Glutamatergic neuron (in vitro differentiated cells): ENCODE data around the gene SLC2A14. TPM values are rescaled to one million over a fixed set of nuclear protein-coding genes. Genes with fewer than 3 reads are reported as not detected.
A peak's percentile ranks its signal among the peaks of the same experiment; 100 is the strongest.
"Not testable (repeated sequence)": the region's sequence is repeated elsewhere in the genome, so short reads cannot be mapped to it uniquely, and the experiment has no call there.

Experiments
- DNase-seq: peaks from one replicate; pipeline ENCODE4 v3.0.0; 2022
- H3K27ac Mint-ChIP-seq: one replicate; pipeline ENCODE4 v1.8.0; 2020; ENCODE audit warnings: mild to moderate bottlenecking, mixed read lengths, inconsistent platforms; ENCODE audit not compliant: unreplicated experiment
- H3K27me3 Mint-ChIP-seq: one replicate; pipeline ENCODE4 v1.8.0; 2020; ENCODE audit warnings: mild to moderate bottlenecking, moderate library complexity, mixed read lengths, inconsistent platforms; ENCODE audit not compliant: unreplicated experiment
- H3K36me3 Mint-ChIP-seq: one replicate; pipeline ENCODE4 v1.8.0; 2020; ENCODE audit warnings: mild to moderate bottlenecking, mixed read lengths, inconsistent platforms; ENCODE audit not compliant: unreplicated experiment
- H3K4me1 Mint-ChIP-seq: one replicate; pipeline ENCODE4 v1.8.0; 2020; ENCODE audit warnings: mild to moderate bottlenecking, low read depth, mixed read lengths, inconsistent platforms; ENCODE audit not compliant: unreplicated experiment
- H3K4me3 Mint-ChIP-seq: one replicate; pipeline ENCODE4 v1.8.0; 2020; ENCODE audit warnings: mild to moderate bottlenecking, mixed read lengths, inconsistent platforms; ENCODE audit not compliant: unreplicated experiment
- H3K9me3 Mint-ChIP-seq: one replicate; pipeline ENCODE4 v1.8.0; 2020; ENCODE audit warnings: mild to moderate bottlenecking, moderate library complexity, mixed read lengths, inconsistent platforms; ENCODE audit not compliant: unreplicated experiment
- total RNA-seq: library from RNA; stranded (reverse); fragmentation: NEBNext Ultra II Directional; extraction: Animal tissue kit (Norgen Biotek cat#: 25700); gene quantifications from one replicate; pipeline ENCODE4 v1.2.1, GENCODE V29; 2021; ENCODE audit not compliant: unreplicated experiment
- TF ChIP-seq, protein P1 (sequence below): fragments of 200-600 bp; sonication (generic); IDR thresholded peaks from one replicate; pipeline ENCODE4 v1.5.0; 2021; ENCODE audit not compliant: partially characterized antibody, unreplicated experiment

Gene SLC2A14
- total RNA-seq, 1 donor from 2014 or later, result 1.3 TPM

DNA sequence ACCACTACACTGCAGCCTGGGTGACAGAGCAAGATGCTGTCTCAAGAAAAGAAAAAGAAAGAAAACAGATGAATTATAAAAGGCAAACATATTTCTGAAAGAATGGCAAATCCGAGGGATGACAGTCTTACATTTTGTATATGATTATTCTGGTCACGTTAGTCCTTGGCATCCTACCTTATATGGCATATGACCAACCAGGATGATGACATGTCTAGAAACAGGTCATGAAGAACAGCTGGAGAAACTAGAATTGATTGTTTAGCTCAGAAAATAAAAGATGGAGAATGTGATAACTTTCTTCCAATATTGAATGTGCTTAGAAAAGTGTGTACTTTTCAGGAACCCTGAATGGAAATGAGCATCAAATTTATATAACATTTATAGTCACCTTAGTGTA, 19.2 kb downstream of the SLC2A14 start:
- peaks cover 1% of the 10 kb centered on the region for H3K9me3 Mint-ChIP-seq
- H3K27me3 Mint-ChIP-seq, result peaks cover 3% of the 10 kb centered on the region
- peaks cover 4% of the 10 kb centered on the region for H3K36me3 Mint-ChIP-seq
- no peak for DNase-seq
- no peak overlapping the region for H3K4me3 Mint-ChIP-seq
- TF ChIP-seq, protein P1, sequence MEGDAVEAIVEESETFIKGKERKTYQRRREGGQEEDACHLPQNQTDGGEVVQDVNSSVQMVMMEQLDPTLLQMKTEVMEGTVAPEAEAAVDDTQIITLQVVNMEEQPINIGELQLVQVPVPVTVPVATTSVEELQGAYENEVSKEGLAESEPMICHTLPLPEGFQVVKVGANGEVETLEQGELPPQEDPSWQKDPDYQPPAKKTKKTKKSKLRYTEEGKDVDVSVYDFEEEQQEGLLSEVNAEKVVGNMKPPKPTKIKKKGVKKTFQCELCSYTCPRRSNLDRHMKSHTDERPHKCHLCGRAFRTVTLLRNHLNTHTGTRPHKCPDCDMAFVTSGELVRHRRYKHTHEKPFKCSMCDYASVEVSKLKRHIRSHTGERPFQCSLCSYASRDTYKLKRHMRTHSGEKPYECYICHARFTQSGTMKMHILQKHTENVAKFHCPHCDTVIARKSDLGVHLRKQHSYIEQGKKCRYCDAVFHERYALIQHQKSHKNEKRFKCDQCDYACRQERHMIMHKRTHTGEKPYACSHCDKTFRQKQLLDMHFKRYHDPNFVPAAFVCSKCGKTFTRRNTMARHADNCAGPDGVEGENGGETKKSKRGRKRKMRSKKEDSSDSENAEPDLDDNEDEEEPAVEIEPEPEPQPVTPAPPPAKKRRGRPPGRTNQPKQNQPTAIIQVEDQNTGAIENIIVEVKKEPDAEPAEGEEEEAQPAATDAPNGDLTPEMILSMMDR, result no peak
- H3K4me1 Mint-ChIP-seq, result no peaks in the 10 kb centered on the region
- no peak overlapping the region for H3K27ac Mint-ChIP-seq

- H3K9me3 Mint-ChIP-seq, H3K27ac Mint-ChIP-seq, H3K4me3 Mint-ChIP-seq, H3K4me1 Mint-ChIP-seq, H3K27me3 Mint-ChIP-seq, DNase-seq, H3K36me3 Mint-ChIP-seq: not testable (repeated sequence)
Observed at GRCh38 chr12:7851622-7852081, 21.1 kb downstream of the SLC2A14 start.

- H3K27ac Mint-ChIP-seq, DNase-seq, H3K4me3 Mint-ChIP-seq, H3K27me3 Mint-ChIP-seq, H3K36me3 Mint-ChIP-seq, H3K4me1 Mint-ChIP-seq, H3K9me3 Mint-ChIP-seq: not testable (repeated sequence)
Observed at GRCh38 chr12:7850099-7850498, 22.6 kb downstream of the SLC2A14 start.

- not testable (repeated sequence) for H3K36me3 Mint-ChIP-seq, DNase-seq, H3K27me3 Mint-ChIP-seq, H3K9me3 Mint-ChIP-seq
- Mint-ChIP-seq H3K4me1 (peaks cover 11% of the 10 kb centered on the region), H3K27ac (peak overlapping the region; percentile 99), H3K4me3 (peak overlapping the region; percentile 39)
Observed at GRCh38 chr12:7848098-7848422, 24.7 kb downstream of the SLC2A14 start.

DNA sequence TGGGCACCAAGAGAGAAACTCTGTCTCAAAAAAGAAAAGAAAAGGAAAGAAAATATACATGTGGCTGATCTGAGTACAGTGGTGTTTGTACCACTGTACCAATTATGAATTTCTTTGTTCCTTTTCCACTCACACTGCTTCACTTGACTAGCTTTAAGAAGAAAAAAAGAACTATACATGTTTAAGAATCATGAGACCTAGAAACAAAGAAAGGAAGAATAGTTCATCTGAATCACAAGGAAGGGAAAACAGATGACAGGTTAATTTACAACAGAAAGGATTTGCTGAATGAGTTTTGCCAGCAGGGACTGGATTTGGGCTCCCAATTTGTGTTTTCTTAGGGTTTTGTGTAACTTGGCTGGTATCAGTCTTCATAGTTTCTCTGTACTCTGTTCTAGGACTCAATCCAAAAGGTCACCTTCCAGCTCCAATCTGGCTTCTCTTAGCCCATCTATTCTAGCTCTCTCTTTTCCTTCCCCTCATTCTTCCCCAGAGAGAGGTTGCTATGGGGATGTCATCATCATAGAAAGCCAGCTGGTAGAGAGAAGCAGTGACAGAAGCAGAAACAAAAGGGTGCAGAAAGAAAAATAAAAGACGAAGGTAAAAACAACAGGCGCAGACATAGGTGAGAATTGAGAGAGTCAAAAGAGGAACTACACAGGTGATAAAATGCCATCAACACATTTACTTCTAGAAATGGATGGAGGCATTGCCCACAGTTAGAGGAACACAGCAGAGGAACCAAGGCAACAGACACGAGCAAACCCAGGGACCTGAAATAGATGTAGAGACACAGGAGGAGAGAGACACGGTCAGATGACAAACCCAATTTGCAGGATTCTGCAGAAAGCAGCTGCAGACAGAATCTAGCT, 25.3 kb downstream of the SLC2A14 start:
- not testable (repeated sequence) for H3K36me3 Mint-ChIP-seq, DNase-seq, H3K27me3 Mint-ChIP-seq, H3K9me3 Mint-ChIP-seq
- peaks cover 11% of the 10 kb centered on the region for H3K4me1 Mint-ChIP-seq
- H3K4me3 Mint-ChIP-seq, result peak overlapping the region; percentile 82
- peak overlapping the region; percentile 99 for H3K27ac Mint-ChIP-seq

- DNase-seq, result no peak
- Mint-ChIP-seq H3K27me3 (no peaks in the 10 kb centered on the region), H3K9me3 (peaks cover 3% of the 10 kb centered on the region), H3K27ac (no peak overlapping the region), H3K4me1 (peaks cover 11% of the 10 kb centered on the region), H3K36me3 (no peaks in the 10 kb centered on the region), H3K4me3 (no peak overlapping the region)
- TF ChIP-seq, protein P1, result no peak
Observed at GRCh38 chr12:7844116-7844515, 28.6 kb downstream of the SLC2A14 start.

- H3K36me3 Mint-ChIP-seq, H3K27ac Mint-ChIP-seq, DNase-seq, H3K4me3 Mint-ChIP-seq, H3K9me3 Mint-ChIP-seq, H3K27me3 Mint-ChIP-seq: not testable (repeated sequence)
- peaks cover 11% of the 10 kb centered on the region for H3K4me1 Mint-ChIP-seq
Observed at GRCh38 chr12:7843583-7843982, 29.1 kb downstream of the SLC2A14 start.

DNA sequence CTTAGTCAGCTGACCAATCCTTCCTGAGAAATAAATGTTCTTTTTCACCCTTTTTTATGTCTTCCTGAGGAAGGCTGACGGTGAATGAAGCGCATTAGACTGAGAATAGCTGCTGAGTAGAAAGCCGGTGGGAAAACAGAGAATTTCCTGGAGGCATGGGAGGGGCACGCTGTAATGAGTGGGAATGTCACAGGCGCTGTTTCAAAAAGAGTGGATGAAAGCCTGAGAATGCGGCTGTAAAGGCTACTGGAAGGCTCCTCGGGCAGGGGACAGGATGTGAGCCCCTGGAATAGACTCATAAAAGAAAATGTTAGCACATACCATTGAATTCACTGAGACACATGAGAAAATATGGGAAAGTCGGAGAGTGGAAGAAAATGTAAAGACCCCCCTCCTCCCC, 29.6 kb downstream of the SLC2A14 start:
- DNase-seq, H3K27ac Mint-ChIP-seq, H3K9me3 Mint-ChIP-seq, H3K4me3 Mint-ChIP-seq, H3K36me3 Mint-ChIP-seq, H3K27me3 Mint-ChIP-seq: not testable (repeated sequence)
- peaks cover 11% of the 10 kb centered on the region for H3K4me1 Mint-ChIP-seq

DNA sequence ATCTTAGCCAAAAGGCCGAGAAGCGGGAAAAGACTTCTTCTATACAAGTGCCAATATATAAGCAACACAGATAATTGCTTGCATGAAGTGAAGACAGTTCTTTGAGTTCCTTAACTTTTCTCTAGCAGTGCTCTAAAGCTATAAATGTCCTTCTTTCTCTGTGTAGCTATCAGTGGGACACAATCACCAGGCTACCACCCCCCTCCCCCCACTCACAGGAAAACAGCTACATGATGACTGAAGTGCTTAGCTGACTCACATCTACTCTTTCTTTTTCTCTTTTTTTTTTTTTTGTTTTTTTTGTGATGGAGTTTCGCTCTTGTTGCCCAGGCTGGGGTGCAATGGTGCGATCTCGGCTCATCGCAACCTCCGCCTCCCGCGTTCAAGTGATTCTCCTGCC, 30.3 kb downstream of the SLC2A14 start:
- not testable (repeated sequence) for H3K36me3 Mint-ChIP-seq, H3K27ac Mint-ChIP-seq, H3K4me1 Mint-ChIP-seq, H3K4me3 Mint-ChIP-seq, DNase-seq, H3K27me3 Mint-ChIP-seq, H3K9me3 Mint-ChIP-seq

DNA sequence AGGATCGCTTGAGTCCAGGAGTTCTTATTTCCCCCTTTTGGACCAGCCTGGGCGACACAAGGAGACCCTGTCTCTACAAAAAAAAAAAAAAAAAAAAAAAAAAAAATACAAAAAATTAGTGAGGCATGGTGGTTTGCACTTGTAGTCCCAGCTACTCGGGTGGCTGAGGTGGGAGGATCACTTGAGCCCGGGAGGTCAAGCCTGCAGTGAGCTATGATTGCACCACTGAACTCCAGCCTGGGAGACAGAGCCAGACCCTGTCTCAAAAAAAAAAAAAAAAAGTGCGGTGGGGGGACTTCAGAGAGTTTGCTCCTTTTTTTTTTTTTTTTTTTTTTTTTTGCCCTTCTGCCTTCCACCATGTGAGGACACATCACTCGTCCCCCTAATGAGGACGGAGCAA, 32.9 kb downstream of the SLC2A14 start:
- not testable (repeated sequence) for H3K9me3 Mint-ChIP-seq, H3K27ac Mint-ChIP-seq, DNase-seq, H3K36me3 Mint-ChIP-seq, H3K27me3 Mint-ChIP-seq, H3K4me1 Mint-ChIP-seq, H3K4me3 Mint-ChIP-seq
